ENCODE results near the gene MACC1.

MACC1 gene

GRCh38 chr7:20199015-20199737 is 18.0 kb downstream of the MACC1 start:
- peak; percentile 72 for DNase-seq (ENCODE audit: low read depth)
- no peak overlapping the region for H3K4me3 ChIP-seq (ENCODE audit: low read length)
- no peak for TF ChIP-seq CTCF (conservative IDR thresholded peaks at IDR 0.05; ENCODE audit: low read length)

GRCh38 chr7:20198260-20198659 is 18.9 kb downstream of the MACC1 start:
- H3K4me3 ChIP-seq (ENCODE audit: low read length) = no peak overlapping the region
- no peak for DNase-seq (ENCODE audit: low read depth)
- no peak for TF ChIP-seq CTCF (conservative IDR thresholded peaks at IDR 0.05; ENCODE audit: low read length)

- DNase-seq (ENCODE audit: low read depth) = no peak
- TF ChIP-seq CTCF (conservative IDR thresholded peaks at IDR 0.05; ENCODE audit: low read length) = peak; percentile 32
- H3K4me3 ChIP-seq (ENCODE audit: low read length) = no peak overlapping the region
These were observed 19.3 kb downstream of the MACC1 start for GRCh38 chr7:20197837-20198236.

- no peak for DNase-seq (ENCODE audit: low read depth)
These were observed 19.9 kb downstream of the MACC1 start for GRCh38 chr7:20197125-20197748.

GRCh38 chr7:20194343-20194995 is 22.7 kb downstream of the MACC1 start:
- TF ChIP-seq CTCF (conservative IDR thresholded peaks at IDR 0.05; ENCODE audit: low read length) = no peak
- H3K4me3 ChIP-seq (ENCODE audit: low read length) = no peak overlapping the region
- no peak for DNase-seq (ENCODE audit: low read depth)

More at GRCh38 chr7:20197125-20197748, 19.9 kb downstream of the MACC1 start:
- no peak for TF ChIP-seq CTCF (conservative IDR thresholded peaks at IDR 0.05; ENCODE audit: low read length)
- H3K4me3 ChIP-seq (ENCODE audit: low read length) = no peak overlapping the region

GRCh38 chr7:20193873-20194272 is 23.3 kb downstream of the MACC1 start:
- H3K4me3 ChIP-seq (ENCODE audit: low read length) = no peak overlapping the region
- no peak for TF ChIP-seq CTCF (conservative IDR thresholded peaks at IDR 0.05; ENCODE audit: low read length)
- no peak for DNase-seq (ENCODE audit: low read depth)
